ENCODE measurements around the gene CDT1.

CDT1 gene

GRCh38 chr16:88803264-88803987, at the start of gene CDT1:
TSS of gene CDT1 (plus strand) at chr16:88803789. CDS start at chr16:88803832, 43 bp downstream.
- Histone ChIP-seq H3K4me1 (ENCODE audit: control insufficient read depth, insufficient read depth, low read length) (no peaks in the 10 kb centered on the region; the same call in 1 of the 2 replicates), H3K27me3 (ENCODE audit: control insufficient read depth, insufficient read depth, low read length) (no peaks in the 10 kb centered on the region), H3K9me3 (ENCODE audit: control insufficient read depth, insufficient read depth, low read length) (no peaks in the 10 kb centered on the region), H3K36me3 (ENCODE audit: control insufficient read depth, insufficient read depth, low read length) (peaks cover 38% of the 10 kb centered on the region), H3K27ac (ENCODE audit: low read length) (no peak within 1 kb of the TSS), H3K4me3 (ENCODE audit: low read length) (peak within 1 kb of the TSS; percentile 88)
- no CpG with 5 or more reads among the region's 98 CpGs for WGBS (ENCODE audit: insufficient coverage, insufficient read length)
- no peak for DNase-seq (ENCODE audit: low read depth, low spot score)

DNA sequence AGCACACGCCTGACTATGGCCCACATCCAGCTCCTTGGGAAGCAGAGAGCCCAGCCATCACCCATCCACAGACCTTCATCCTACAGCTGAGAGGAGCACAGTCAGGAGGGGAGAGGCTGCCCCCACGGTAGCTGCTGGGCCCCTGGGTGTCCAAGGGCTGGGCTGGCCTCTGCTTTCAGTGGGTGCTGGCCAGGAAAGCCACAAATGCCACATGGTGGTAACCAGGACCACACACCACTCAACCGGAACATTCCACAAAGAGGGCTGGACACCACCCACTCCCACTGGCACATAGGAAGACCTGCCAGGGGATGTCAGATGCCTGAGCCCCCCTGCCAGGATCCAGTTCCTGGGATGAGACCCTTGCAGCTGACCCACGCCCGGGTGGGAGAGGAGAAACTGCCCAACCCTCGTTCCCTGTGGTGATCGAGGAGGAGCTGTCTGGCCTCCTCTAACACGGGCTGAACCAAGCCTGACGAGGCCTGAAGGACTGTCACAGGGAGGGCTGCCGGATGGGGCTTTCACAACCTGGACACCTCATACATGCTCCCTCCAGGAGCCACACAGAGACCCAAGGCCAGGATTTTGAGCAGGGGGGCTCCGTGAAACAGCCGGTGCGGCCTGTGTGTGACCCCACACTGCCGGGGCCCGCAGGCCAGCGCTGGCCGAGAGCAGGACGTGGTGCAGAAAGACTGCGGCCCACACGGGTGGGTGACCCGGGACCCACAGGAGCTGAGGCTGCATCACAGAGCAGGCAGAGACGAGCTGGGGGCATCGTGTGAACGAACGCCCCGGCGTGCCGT, 49.3 kb upstream of the CDT1 start:
- DNase-seq (ENCODE audit: low read depth, low spot score), result no peak
- Histone ChIP-seq H3K4me3 (ENCODE audit: low read length) (no peak overlapping the region), H3K27ac (ENCODE audit: low read length) (no peak overlapping the region), H3K27me3 (ENCODE audit: control insufficient read depth, insufficient read depth, low read length) (no peaks in the 10 kb centered on the region), H3K36me3 (ENCODE audit: control insufficient read depth, insufficient read depth, low read length) (no peaks in the 10 kb centered on the region), H3K9me3 (ENCODE audit: control insufficient read depth, insufficient read depth, low read length) (no peaks in the 10 kb centered on the region), H3K4me1 (ENCODE audit: control insufficient read depth, insufficient read depth, low read length) (peaks cover 8% of the 10 kb centered on the region)
- no CpG with 5 or more reads among the region's 28 CpGs for WGBS (ENCODE audit: insufficient coverage, insufficient read length)

DNA sequence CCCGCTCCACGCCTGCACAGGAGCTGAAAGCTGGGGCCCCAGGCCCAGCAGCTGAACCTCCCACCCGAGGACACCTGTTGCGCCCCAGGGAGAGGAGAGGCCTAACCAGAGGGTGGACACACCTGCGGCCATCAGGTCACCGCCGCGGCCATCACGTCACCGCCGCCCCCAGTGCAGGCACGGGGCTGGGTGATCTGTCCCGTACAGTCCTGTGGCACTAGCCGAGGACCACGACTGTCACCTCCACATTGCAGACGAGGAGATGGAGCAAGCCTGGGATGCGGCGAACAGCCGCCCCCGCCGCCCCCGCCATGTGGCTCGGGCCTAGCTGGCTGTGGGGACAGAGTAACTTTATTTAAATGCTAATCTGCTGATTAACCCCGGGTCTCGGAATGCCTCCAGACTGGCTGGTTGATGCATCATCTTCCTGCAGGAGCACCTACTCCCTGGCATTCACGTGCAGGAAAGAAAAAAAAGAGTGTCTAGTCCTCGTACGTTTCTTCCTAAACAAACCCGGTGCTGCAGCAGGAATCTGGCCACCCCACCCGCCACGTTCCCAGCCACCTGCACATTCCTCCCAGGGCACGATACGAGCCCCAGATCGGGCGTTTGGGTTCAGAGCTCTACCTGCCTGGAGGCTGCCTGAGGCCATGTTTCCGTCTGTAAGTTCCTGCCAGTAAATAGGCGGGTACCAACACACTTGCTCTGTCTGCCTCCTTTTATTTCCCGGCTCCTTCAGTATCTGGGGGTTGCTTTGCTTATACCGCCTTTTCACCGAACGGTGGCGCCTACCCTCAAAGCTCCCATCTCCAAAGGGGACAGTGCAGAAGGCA, 48.5 kb upstream of the CDT1 start:
- no peak for DNase-seq (ENCODE audit: low read depth, low spot score)
- no CpG with 5 or more reads among the region's 42 CpGs for WGBS (ENCODE audit: insufficient coverage, insufficient read length)
- Histone ChIP-seq H3K9me3 (ENCODE audit: control insufficient read depth, insufficient read depth, low read length) (no peaks in the 10 kb centered on the region), H3K27me3 (ENCODE audit: control insufficient read depth, insufficient read depth, low read length) (no peaks in the 10 kb centered on the region), H3K4me3 (ENCODE audit: low read length) (no peak overlapping the region), H3K36me3 (ENCODE audit: control insufficient read depth, insufficient read depth, low read length) (no peaks in the 10 kb centered on the region), H3K4me1 (ENCODE audit: control insufficient read depth, insufficient read depth, low read length) (peaks cover 8% of the 10 kb centered on the region), H3K27ac (ENCODE audit: low read length) (no peak overlapping the region)

DNA sequence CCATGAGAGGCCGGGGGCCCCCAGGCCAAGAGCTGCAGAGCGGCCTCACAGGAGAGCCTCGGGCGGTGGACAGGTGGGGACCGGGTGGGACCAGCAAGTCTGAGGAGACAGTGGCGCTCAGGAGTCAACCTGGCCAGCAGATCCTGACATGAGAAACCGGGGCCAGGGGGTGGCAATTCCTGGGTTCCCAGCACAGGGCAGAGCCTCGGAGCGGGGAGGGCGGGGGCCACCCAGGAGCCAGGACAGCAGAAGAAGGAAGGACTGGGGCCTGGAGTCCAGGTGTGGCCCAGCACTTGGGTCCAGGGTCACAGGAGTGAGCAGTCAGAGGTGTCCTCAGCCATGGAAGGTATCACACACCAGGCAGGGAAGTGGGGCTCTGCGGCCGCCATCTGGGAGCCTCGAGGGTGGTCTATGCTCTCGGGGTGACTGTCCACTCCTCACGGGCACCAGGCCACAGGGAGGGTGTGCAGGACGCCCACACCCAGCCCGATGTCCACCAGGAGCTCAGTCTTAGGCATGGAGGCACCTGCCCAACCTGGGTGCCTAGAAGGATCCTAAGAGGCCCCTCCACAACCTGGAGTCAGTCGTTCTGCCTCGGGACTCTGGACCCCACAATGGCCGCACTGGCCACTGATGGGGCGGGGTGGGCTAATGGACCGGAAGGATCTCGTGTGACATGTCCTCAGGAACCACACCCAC, 47.7 kb upstream of the CDT1 start:
- Histone ChIP-seq H3K4me1 (ENCODE audit: control insufficient read depth, insufficient read depth, low read length) (peaks cover 8% of the 10 kb centered on the region), H3K27ac (ENCODE audit: low read length) (no peak overlapping the region), H3K4me3 (ENCODE audit: low read length) (no peak overlapping the region), H3K9me3 (ENCODE audit: control insufficient read depth, insufficient read depth, low read length) (no peaks in the 10 kb centered on the region), H3K27me3 (ENCODE audit: control insufficient read depth, insufficient read depth, low read length) (no peaks in the 10 kb centered on the region), H3K36me3 (ENCODE audit: control insufficient read depth, insufficient read depth, low read length) (no peaks in the 10 kb centered on the region)
- DNase-seq (ENCODE audit: low read depth, low spot score), result no peak
- WGBS (ENCODE audit: insufficient coverage, insufficient read length), result no CpG with 5 or more reads among the region's 23 CpGs

- no peak overlapping the region for H3K27ac ChIP-seq (ENCODE audit: low read length)
- no peaks in the 10 kb centered on the region for H3K27me3 ChIP-seq (ENCODE audit: control insufficient read depth, insufficient read depth, low read length)
- H3K9me3 ChIP-seq (ENCODE audit: control insufficient read depth, insufficient read depth, low read length), result no peaks in the 10 kb centered on the region
- peaks cover 18% of the 10 kb centered on the region for H3K4me1 ChIP-seq (ENCODE audit: control insufficient read depth, insufficient read depth, low read length)
- WGBS (ENCODE audit: insufficient coverage, insufficient read length), result no CpG with 5 or more reads among the region's 13 CpGs
- H3K4me3 ChIP-seq (ENCODE audit: low read length), result no peak overlapping the region
- H3K36me3 ChIP-seq (ENCODE audit: control insufficient read depth, insufficient read depth, low read length), result no peaks in the 10 kb centered on the region; the same call in 1 of the 2 replicates
- no peak for DNase-seq (ENCODE audit: low read depth, low spot score)
Observed at GRCh38 chr16:88758227-88758943, 45.2 kb upstream of the CDT1 start.

DNA sequence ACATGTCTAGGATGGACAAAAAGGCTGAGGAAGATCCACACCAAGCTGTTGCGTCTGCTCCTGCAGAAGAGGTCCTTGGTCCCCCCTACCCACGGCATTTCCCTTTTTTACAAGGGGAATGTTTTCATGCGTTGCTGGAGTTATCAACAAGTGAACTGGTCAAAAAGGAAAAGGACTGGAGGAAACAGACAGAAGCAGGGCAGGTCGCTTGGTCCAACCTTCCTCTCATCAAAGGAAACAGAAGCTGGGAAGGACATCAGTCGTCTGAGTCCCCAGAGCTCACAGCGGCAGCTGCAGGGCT, 44.7 kb upstream of the CDT1 start:
- no peak overlapping the region for H3K4me3 ChIP-seq (ENCODE audit: low read length)
- no peaks in the 10 kb centered on the region; the same call in 1 of the 2 replicates for H3K36me3 ChIP-seq (ENCODE audit: control insufficient read depth, insufficient read depth, low read length)
- no CpG with 5 or more reads among the region's 6 CpGs for WGBS (ENCODE audit: insufficient coverage, insufficient read length)
- no peak overlapping the region for H3K27ac ChIP-seq (ENCODE audit: low read length)
- H3K4me1 ChIP-seq (ENCODE audit: control insufficient read depth, insufficient read depth, low read length), result peaks cover 21% of the 10 kb centered on the region
- H3K27me3 ChIP-seq (ENCODE audit: control insufficient read depth, insufficient read depth, low read length), result no peaks in the 10 kb centered on the region
- no peak for DNase-seq (ENCODE audit: low read depth, low spot score)
- no peaks in the 10 kb centered on the region for H3K9me3 ChIP-seq (ENCODE audit: control insufficient read depth, insufficient read depth, low read length)

DNA sequence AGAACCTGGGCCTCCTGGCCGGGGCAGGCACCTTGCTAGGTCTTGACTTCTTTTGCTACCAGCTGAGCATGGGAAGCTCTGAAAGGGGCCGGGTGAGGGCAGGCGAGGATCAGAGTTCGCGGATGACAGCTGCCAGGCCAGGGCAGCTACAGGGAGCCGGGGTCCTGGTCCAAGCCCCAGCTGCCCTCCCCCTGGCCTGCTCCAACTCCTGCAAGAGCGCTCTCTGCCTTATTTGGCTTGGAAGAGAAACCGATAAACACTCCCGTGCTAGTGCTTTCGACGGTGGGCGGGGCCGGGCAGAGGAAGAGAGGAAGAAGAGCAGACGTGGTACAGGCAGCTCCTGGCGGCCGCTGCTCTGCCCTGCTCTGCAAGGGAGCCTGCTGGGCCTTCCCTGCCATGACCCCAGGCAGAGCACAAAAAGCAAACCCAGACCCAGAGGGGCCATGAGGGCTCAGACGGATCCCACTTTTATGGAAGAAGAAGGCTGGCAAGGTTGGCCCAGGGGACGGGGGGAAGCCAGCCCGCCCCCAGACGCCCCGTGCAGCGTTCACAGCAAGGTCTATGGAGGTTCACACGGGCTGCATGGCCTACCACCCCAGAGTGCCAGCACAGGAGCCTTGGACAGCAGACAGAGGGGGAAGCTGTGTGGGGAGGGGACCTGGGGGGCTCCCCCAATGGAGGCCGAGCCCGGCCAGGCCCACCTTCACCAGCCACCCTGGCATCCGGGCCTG, 44.2 kb upstream of the CDT1 start:
- DNase-seq (ENCODE audit: low read depth, low spot score), result no peak
- Histone ChIP-seq H3K27ac (ENCODE audit: low read length) (no peak overlapping the region), H3K27me3 (ENCODE audit: control insufficient read depth, insufficient read depth, low read length) (no peaks in the 10 kb centered on the region), H3K36me3 (ENCODE audit: control insufficient read depth, insufficient read depth, low read length) (no peaks in the 10 kb centered on the region; the same call in 1 of the 2 replicates), H3K4me3 (ENCODE audit: low read length) (no peak overlapping the region), H3K9me3 (ENCODE audit: control insufficient read depth, insufficient read depth, low read length) (no peaks in the 10 kb centered on the region), H3K4me1 (ENCODE audit: control insufficient read depth, insufficient read depth, low read length) (peaks cover 24% of the 10 kb centered on the region)
- no CpG with 5 or more reads among the region's 26 CpGs for WGBS (ENCODE audit: insufficient coverage, insufficient read length)

GRCh38 chr16:88759976-88760350, 43.6 kb upstream of the CDT1 start:
- WGBS (ENCODE audit: insufficient coverage, insufficient read length), result no CpG with 5 or more reads among the region's 22 CpGs

GRCh38 chr16:88760424-88761142, 43.0 kb upstream of the CDT1 start:
- WGBS (ENCODE audit: insufficient coverage, insufficient read length), result no CpG with 5 or more reads among the region's 24 CpGs
- Histone ChIP-seq H3K4me1 (ENCODE audit: control insufficient read depth, insufficient read depth, low read length) (peaks cover 19% of the 10 kb centered on the region), H3K9me3 (ENCODE audit: control insufficient read depth, insufficient read depth, low read length) (no peaks in the 10 kb centered on the region), H3K27ac (ENCODE audit: low read length) (no peak overlapping the region), H3K4me3 (ENCODE audit: low read length) (no peak overlapping the region), H3K36me3 (ENCODE audit: control insufficient read depth, insufficient read depth, low read length) (no peaks in the 10 kb centered on the region; the same call in 1 of the 2 replicates), H3K27me3 (ENCODE audit: control insufficient read depth, insufficient read depth, low read length) (no peaks in the 10 kb centered on the region)
- DNase-seq (ENCODE audit: low read depth, low spot score), result no peak

More at GRCh38 chr16:88759976-88760350, 43.6 kb upstream of the CDT1 start:
- H3K4me1 ChIP-seq (ENCODE audit: control insufficient read depth, insufficient read depth, low read length), result peaks cover 21% of the 10 kb centered on the region
- no peaks in the 10 kb centered on the region; the same call in 1 of the 2 replicates for H3K36me3 ChIP-seq (ENCODE audit: control insufficient read depth, insufficient read depth, low read length)
- no peaks in the 10 kb centered on the region for H3K27me3 ChIP-seq (ENCODE audit: control insufficient read depth, insufficient read depth, low read length)
- no peak for DNase-seq (ENCODE audit: low read depth, low spot score)
- no peak overlapping the region for H3K4me3 ChIP-seq (ENCODE audit: low read length)
- H3K27ac ChIP-seq (ENCODE audit: low read length), result no peak overlapping the region
- H3K9me3 ChIP-seq (ENCODE audit: control insufficient read depth, insufficient read depth, low read length), result no peaks in the 10 kb centered on the region
